CD4-positive, CD25-positive, alpha-beta regulatory T cell (primary cell): ENCODE data around the gene LMNTD2. TPM values are rescaled to one million over a fixed set of nuclear protein-coding genes. Genes with fewer than 3 reads are reported as not detected.

Source experiments
- ATAC-seq, 2 donors: fragments of 150-1000 bp; cut with Tn5 transposase; one replicate each; pipeline ENCODE4 v1.10.0; 2021; ENCODE audit warnings: low read depth in 2 of 2, moderate number of reproducible peaks in 2 of 2, moderate library complexity in 1 of 2
- DNase-seq, 3 donors: peaks; one replicate each; pipeline versions ENCODE4 v3.0.0 to v3.0.0-alpha.2; 2012 to 2022; ENCODE audit warnings: mixed read lengths in 1 of 3
- H3K27ac ChIP-seq: one replicate; pipeline ENCODE4 v1.7.0; 2013; ENCODE audit warnings: mild to moderate bottlenecking, low read length; ENCODE audit not compliant: insufficient read depth, poor library complexity, severe bottlenecking
- H3K27me3 ChIP-seq: one replicate; pipeline ENCODE4 v1.7.0; 2013; ENCODE audit warnings: low read length; ENCODE audit not compliant: control insufficient read depth, insufficient read depth
- H3K36me3 ChIP-seq: one replicate; pipeline ENCODE4 v1.7.0; 2013; ENCODE audit warnings: mild to moderate bottlenecking, low read length, moderate library complexity; ENCODE audit not compliant: control insufficient read depth, insufficient read depth
- H3K4me1 ChIP-seq: 2 replicates; pipeline ENCODE4 v1.7.0; 2013; ENCODE audit warnings: mild to moderate bottlenecking, low read length; ENCODE audit not compliant: insufficient read depth, control insufficient read depth, poor library complexity, severe bottlenecking
- H3K4me3 ChIP-seq: one replicate; pipeline ENCODE4 v1.7.0; 2013; ENCODE audit warnings: low read depth, mild to moderate bottlenecking, low read length, moderate library complexity
- H3K9me3 ChIP-seq, 2 experiments: 1 replicate in 1 of 2; 2 replicates in 1 of 2; pipeline ENCODE4 v1.7.0; 2013; ENCODE audit warnings: low read length in 2 of 2, mild to moderate bottlenecking in 1 of 2, moderate library complexity in 1 of 2; ENCODE audit not compliant: control insufficient read depth in 2 of 2
- H3K27ac Mint-ChIP-seq, 3 donors: one replicate each; pipeline ENCODE4 v1.8.0; 2020 to 2022; ENCODE audit warnings: mild to moderate bottlenecking in 3 of 3, mixed read lengths in 3 of 3, moderate library complexity in 2 of 3
- H3K27me3 Mint-ChIP-seq: one replicate; pipeline ENCODE4 v1.8.0; 2022; ENCODE audit warnings: mild to moderate bottlenecking, mixed read lengths
- H3K36me3 Mint-ChIP-seq: one replicate; pipeline ENCODE4 v1.8.0; 2020; ENCODE audit warnings: mixed read lengths
- H3K4me1 Mint-ChIP-seq, 4 donors: one replicate each; pipeline ENCODE4 v1.8.0; 2020 to 2022; ENCODE audit warnings: mixed read lengths in 4 of 4, mild to moderate bottlenecking in 1 of 4
- H3K4me3 Mint-ChIP-seq, 4 donors: one replicate each; pipeline ENCODE4 v1.8.0; 2020 to 2022; ENCODE audit warnings: mild to moderate bottlenecking in 4 of 4, mixed read lengths in 4 of 4, moderate library complexity in 3 of 4
- H3K9me3 Mint-ChIP-seq, 7 donors: one replicate each; pipeline ENCODE4 v1.8.0; 2020 to 2022; ENCODE audit warnings: mixed read lengths in 7 of 7, mild to moderate bottlenecking in 3 of 7, moderate library complexity in 2 of 7
- polyA plus RNA-seq, 4 donors: library from polyadenylated mRNA; unstranded; fragments of 300-500 nt; fragmentation: Illumina TruSeq; gene quantifications; one replicate each; pipeline ENCODE4 v1.2.3, GENCODE V29; 2021
- total RNA-seq: library from RNA; stranded (reverse); gene quantifications from one replicate; pipeline ENCODE4 v1.2.3, GENCODE V29; 2022

The LMNTD2 gene
- total and polyA plus RNA-seq, 5 donors from 2014 or later = 0.79 to 5.1 (median 1.1) TPM

DNA sequence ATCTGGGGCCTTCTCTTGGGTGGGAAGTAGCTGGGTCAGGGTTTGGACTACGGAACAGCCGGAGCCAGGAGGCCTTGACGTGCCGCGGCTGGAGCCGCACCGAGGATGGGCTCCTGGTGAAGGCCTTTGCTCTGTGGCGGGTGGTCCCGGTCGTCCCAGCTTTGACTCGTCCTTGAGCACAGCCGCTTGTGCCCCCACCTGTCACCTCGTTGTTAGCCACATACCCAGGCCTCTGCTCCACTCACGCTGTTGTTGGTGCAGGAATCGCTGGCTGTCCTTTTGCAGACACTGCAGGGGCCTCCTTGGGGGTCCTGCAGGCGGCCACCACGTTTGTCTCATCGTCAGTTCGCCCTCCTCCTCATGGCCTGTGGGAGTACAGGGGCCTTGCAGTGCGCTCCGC is 32.8 kb upstream of the LMNTD2 start:
- Histone ChIP-seq H3K9me3 (no peaks in the 10 kb centered on the region), H3K27me3 (no peaks in the 10 kb centered on the region), H3K36me3 (peaks cover 83% of the 10 kb centered on the region), H3K27ac (no peak overlapping the region), H3K4me1 (peaks cover under 1% of the 10 kb centered on the region), H3K4me3 (no peak overlapping the region)
- Mint-ChIP-seq H3K27me3 (no peaks in the 10 kb centered on the region), H3K4me1 (peaks cover 0 to 8% (median under 1%) of the 10 kb centered on the region in 4 donors), H3K27ac (peak overlapping the region in 1 of 3 donors; percentile 60), H3K9me3 (no peaks in the 10 kb centered on the region), H3K36me3 (peaks cover 28% of the 10 kb centered on the region), H3K4me3 (peak overlapping the region in 1 of 4 donors; percentile 58)
- ATAC-seq (no peak), DNase-seq (no peak)

DNA sequence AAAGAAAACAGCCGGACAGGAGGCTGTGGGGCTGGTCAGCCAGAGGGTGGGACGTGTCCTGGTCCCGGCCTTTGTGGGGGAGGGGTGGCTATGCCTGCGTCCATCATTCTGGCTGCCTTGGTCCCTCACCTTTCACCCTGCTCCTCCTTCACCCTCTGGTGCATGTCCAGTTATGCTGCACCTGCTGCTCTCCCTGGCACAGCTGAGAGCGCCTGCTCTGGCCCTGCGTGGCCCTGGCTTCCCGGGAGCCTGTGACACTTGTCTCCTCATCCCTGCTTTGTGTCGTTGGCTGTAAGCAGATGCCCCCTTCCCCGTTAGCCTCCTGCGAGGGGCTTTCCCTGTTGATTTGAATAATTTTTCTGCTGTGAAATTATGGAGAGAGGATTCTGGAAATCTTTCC is 32.4 kb upstream of the LMNTD2 start:
- Histone ChIP-seq H3K36me3 (peaks cover 81% of the 10 kb centered on the region), H3K4me1 (peaks cover 5% of the 10 kb centered on the region), H3K27ac (no peak overlapping the region), H3K9me3 (no peaks in the 10 kb centered on the region), H3K27me3 (no peaks in the 10 kb centered on the region), H3K4me3 (no peak overlapping the region)
- Mint-ChIP-seq H3K27ac (peak overlapping the region in 1 of 3 donors; percentile 60), H3K9me3 (no peaks in the 10 kb centered on the region), H3K4me3 (no peak overlapping the region), H3K36me3 (peaks cover 31% of the 10 kb centered on the region), H3K4me1 (peaks cover 0 to 12% (median 4%) of the 10 kb centered on the region in 4 donors), H3K27me3 (no peaks in the 10 kb centered on the region)
- DNase-seq (no peak), ATAC-seq (no peak)

DNA sequence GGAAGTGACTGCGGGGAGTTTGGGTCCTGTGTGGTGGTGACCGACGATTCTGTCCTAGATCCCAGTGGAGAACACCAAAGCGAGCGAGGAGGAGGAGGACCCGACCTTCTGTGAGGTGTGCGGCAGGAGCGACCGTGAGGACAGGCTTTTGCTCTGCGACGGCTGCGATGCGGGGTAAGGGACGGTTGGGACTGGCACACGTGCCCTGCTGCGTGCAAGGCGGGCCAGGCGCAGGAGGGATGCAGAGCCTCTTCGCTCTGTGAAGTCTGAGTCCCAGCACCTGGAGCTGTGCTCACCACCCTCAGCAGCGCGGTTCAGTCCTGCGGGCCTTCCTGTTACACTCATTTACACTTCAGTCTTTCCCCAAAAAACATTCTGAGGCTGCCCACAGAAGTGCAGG is 32.0 kb upstream of the LMNTD2 start:
- Mint-ChIP-seq H3K4me1 (peaks cover 0 to 17% (median 8%) of the 10 kb centered on the region in 4 donors), H3K4me3 (no peak overlapping the region), H3K27ac (no peak overlapping the region), H3K36me3 (peaks cover 34% of the 10 kb centered on the region), H3K27me3 (no peaks in the 10 kb centered on the region), H3K9me3 (no peaks in the 10 kb centered on the region)
- Histone ChIP-seq H3K27ac (no peak overlapping the region), H3K9me3 (no peaks in the 10 kb centered on the region), H3K4me3 (no peak overlapping the region), H3K36me3 (peaks cover 81% of the 10 kb centered on the region), H3K27me3 (no peaks in the 10 kb centered on the region), H3K4me1 (peaks cover 9% of the 10 kb centered on the region)
- DNase-seq (no peak), ATAC-seq (no peak)

DNA sequence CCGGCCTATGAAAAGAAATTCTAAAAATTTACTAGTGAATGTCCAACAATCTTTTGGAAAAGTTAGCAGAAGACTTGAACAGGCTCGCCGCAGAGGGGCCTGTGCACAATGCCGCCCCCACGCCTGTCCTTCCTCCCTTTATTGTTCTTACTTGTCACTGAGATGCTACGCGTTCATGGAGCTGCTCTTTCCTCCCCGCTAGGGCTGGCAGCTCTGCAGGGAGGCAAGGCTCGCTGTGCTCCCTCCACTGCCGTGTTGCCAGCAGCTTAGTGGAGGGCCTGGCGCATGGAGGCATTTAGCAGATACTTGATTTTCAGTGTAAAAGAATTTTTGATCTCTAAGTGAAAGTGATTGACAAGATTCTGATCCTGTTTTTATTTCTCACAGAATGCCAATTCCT is 30.5 kb upstream of the LMNTD2 start:
- no peak overlapping the region for H3K4me3 ChIP-seq
- H3K9me3 Mint-ChIP-seq = no peaks in the 10 kb centered on the region
- no peak overlapping the region for H3K27ac Mint-ChIP-seq
- peaks cover 16% of the 10 kb centered on the region for H3K4me1 ChIP-seq
- H3K36me3 Mint-ChIP-seq = peaks cover 43% of the 10 kb centered on the region
- no peak for ATAC-seq
- H3K27ac ChIP-seq = no peak overlapping the region
- H3K4me3 Mint-ChIP-seq = no peak overlapping the region
- no peaks in the 10 kb centered on the region for H3K27me3 Mint-ChIP-seq
- no peaks in the 10 kb centered on the region for H3K9me3 ChIP-seq
- peaks cover 85% of the 10 kb centered on the region for H3K36me3 ChIP-seq
- peaks cover 0 to 26% (median 11%) of the 10 kb centered on the region in 4 donors for H3K4me1 Mint-ChIP-seq
- no peaks in the 10 kb centered on the region for H3K27me3 ChIP-seq
- DNase-seq = no peak

DNA sequence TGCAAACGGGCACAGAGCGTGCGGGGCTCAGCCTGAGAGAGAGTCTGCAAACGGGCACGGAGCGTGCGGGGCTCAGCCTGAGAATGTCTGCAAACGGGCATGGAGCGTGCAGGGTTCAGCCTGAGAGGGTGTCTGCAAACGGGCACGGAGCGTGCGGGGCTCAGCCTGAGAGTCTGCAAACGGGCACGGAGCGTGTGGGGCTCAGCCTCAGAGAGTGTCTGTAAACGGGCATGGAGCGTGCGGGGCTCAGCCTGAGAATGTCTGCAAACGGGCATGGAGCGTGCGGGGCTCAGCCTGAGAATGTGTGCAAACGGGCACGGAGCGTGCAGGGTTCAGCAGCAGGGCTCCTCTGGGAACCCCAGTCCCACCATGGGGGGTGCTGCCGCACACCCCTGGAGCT is 29.3 kb upstream of the LMNTD2 start:
- H3K36me3 Mint-ChIP-seq = peaks cover 43% of the 10 kb centered on the region
- no peak overlapping the region for H3K4me3 Mint-ChIP-seq
- no peaks in the 10 kb centered on the region for H3K9me3 Mint-ChIP-seq
- Histone ChIP-seq H3K9me3 (no peaks in the 10 kb centered on the region), H3K4me3 (no peak overlapping the region), H3K27ac (no peak overlapping the region), H3K27me3 (no peaks in the 10 kb centered on the region), H3K4me1 (peaks cover 16% of the 10 kb centered on the region), H3K36me3 (peaks cover 76% of the 10 kb centered on the region)
- peak overlapping the region in 2 of 3 donors; percentile 43 to 65 for H3K27ac Mint-ChIP-seq
- DNase-seq (no peak), ATAC-seq (no peak)
- peaks cover 0 to 26% (median 11%) of the 10 kb centered on the region in 4 donors for H3K4me1 Mint-ChIP-seq
- H3K27me3 Mint-ChIP-seq = no peaks in the 10 kb centered on the region

DNA sequence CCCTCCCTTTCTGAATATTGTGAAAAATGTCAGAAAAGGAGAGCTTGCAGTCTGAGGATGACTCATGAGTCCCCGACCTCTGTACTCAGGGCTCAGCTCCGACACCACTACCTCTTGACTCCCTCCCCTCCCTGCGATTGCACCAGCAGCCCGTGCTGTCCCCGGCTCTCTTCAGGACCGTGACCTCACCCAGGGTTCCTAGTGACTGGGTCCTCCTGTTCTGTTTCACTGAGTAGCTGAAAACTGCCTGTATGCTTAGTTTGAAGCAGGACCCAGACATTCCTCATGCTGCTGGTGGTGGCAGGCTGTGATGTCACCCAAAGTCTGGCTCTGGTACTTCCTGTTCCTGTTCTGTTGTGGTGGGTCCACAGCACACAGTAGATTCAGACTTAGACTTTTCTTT is 27.4 kb upstream of the LMNTD2 start:
- Histone ChIP-seq H3K27ac (peak overlapping the region; percentile 74), H3K27me3 (no peaks in the 10 kb centered on the region), H3K4me1 (peaks cover 16% of the 10 kb centered on the region), H3K9me3 (no peaks in the 10 kb centered on the region), H3K36me3 (peaks cover 75% of the 10 kb centered on the region), H3K4me3 (no peak overlapping the region)
- DNase-seq (peak; percentile 54 to 80 (median 70)), ATAC-seq (peak; percentile 92)
- Mint-ChIP-seq H3K36me3 (peaks cover 37% of the 10 kb centered on the region), H3K4me3 (peak overlapping the region; percentile 30 to 75 (median 62)), H3K4me1 (peaks cover 0 to 26% (median 11%) of the 10 kb centered on the region in 4 donors), H3K9me3 (peaks cover 0 to 1% (median 0%) of the 10 kb centered on the region in 7 donors), H3K27ac (peak overlapping the region; percentile 95 to 99 (median 98)), H3K27me3 (no peaks in the 10 kb centered on the region)

DNA sequence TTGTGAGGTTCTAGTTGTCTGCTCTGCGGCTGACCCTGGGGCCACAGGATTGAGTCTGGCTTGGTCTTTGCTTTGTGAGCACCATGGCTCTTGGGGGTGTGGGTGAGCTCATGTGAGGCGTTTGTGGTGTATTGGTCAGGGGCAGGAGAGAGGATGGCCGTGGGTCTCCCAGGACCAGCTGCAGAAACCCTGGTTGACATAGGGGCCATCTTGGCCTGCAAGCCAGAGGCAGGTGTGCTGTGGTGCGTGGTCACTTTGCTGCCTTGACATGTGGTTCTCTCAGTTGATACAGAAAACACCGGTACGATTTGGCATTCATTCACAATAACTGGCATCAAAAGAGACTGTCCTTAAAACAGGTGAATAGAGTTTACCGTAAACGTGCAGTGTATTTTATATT is 27.0 kb upstream of the LMNTD2 start:
- no peak for DNase-seq
- peaks cover 35% of the 10 kb centered on the region for H3K36me3 Mint-ChIP-seq

More for the DNA sequence above, 27.0 kb upstream of the LMNTD2 start:
- Histone ChIP-seq H3K4me1 (peaks cover 16% of the 10 kb centered on the region), H3K27ac (peak overlapping the region; percentile 74), H3K4me3 (no peak overlapping the region), H3K27me3 (no peaks in the 10 kb centered on the region), H3K36me3 (peaks cover 72% of the 10 kb centered on the region), H3K9me3 (no peaks in the 10 kb centered on the region)
- no peaks in the 10 kb centered on the region for H3K27me3 Mint-ChIP-seq
- H3K27ac Mint-ChIP-seq = peak overlapping the region; percentile 95 to 99 (median 98)
- peaks cover 0 to 26% (median 11%) of the 10 kb centered on the region in 4 donors for H3K4me1 Mint-ChIP-seq
- H3K9me3 Mint-ChIP-seq = peaks cover 0 to 1% (median 0%) of the 10 kb centered on the region in 7 donors
- ATAC-seq = no peak
- peak overlapping the region in 3 of 4 donors; percentile 19 to 75 (median 54) for H3K4me3 Mint-ChIP-seq
